Measurements from ENCODE around the gene CSRP3. TPM values are rescaled to one million over a fixed set of nuclear protein-coding genes. Genes with fewer than 3 reads are reported as not detected.

CSRP3 gene
- total RNA-seq, 2 donors from 2014 or later: 0.35 TPM; not detected in 1

DNA sequence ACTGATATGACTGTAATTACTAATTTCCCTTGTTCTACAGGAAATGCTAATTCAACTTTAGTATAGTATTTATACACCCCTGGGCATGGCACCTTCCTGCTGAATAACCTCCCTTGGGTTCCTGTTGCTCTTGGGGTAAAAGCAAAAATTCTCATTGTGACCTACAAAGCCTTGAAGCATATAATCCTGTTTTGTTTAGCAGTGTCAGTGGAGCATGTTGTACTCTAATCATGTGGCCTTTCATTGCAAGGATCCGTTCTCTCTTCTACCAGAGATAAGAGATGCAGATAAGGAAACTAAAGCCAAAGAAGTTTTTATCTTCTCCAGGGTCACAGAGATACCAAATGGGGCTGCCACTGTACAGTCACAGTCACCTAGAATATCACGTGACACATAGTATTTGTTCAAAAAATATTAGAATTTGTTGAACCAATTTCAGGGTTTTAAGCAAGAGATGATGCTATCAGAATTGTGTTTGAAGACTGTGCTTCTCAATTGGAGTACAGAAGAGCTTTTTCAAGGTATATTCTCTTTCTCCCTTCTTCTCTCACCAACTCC, 25.1 kb downstream of the CSRP3 start:
- no peak overlapping the region for H3K27ac ChIP-seq
- H3K4me3 ChIP-seq: no peak overlapping the region
- TF ChIP-seq, protein P1, sequence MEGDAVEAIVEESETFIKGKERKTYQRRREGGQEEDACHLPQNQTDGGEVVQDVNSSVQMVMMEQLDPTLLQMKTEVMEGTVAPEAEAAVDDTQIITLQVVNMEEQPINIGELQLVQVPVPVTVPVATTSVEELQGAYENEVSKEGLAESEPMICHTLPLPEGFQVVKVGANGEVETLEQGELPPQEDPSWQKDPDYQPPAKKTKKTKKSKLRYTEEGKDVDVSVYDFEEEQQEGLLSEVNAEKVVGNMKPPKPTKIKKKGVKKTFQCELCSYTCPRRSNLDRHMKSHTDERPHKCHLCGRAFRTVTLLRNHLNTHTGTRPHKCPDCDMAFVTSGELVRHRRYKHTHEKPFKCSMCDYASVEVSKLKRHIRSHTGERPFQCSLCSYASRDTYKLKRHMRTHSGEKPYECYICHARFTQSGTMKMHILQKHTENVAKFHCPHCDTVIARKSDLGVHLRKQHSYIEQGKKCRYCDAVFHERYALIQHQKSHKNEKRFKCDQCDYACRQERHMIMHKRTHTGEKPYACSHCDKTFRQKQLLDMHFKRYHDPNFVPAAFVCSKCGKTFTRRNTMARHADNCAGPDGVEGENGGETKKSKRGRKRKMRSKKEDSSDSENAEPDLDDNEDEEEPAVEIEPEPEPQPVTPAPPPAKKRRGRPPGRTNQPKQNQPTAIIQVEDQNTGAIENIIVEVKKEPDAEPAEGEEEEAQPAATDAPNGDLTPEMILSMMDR (IDR thresholded peaks at IDR 0.05): no peak
- H3K4me1 ChIP-seq: no peaks in the 10 kb centered on the region
- no peaks in the 10 kb centered on the region for H3K9me3 ChIP-seq
- no peaks in the 10 kb centered on the region for H3K27me3 ChIP-seq
- no peaks in the 10 kb centered on the region for H3K36me3 ChIP-seq
- no peak for DNase-seq
- intact Hi-C loops (cut with DNase I): no loop called here
- no peak overlapping the region for H3K9ac ChIP-seq (ENCODE audit: low read depth in 2 of 2, low read length in 2 of 2)

DNA sequence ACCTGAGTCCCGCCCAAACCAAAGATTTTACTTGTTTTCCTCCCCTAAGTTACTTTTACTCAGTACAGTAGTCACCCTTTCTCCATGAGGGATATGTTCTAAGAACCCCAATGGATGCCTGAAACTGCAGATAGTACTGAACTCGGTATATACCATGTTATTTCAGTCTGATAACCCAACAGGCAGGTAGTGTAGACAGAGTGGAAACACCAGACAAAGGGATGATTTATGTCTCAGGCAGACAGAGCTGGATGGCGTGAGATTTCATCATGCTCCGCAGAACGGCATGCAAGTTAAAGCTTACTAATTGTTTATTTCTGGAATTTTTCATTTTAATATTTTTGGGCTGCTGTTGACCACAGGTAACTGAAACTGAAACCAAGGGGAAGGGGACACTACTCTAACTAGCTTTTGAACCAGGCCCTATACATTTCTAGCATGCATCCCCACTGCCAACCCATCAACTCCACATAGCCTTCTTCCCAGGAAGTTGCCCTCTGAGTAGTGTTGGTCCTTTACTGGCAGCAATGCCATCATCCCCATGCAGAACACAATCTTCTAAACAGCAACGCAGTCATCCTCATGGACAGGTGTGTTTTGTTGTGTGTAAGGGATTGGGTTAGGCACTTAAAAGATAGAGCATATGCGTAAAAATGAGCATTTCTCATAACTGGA, 27.7 kb downstream of the CSRP3 start:
- no peak for DNase-seq
- TF ChIP-seq, protein P1 (IDR thresholded peaks at IDR 0.05): no peak
- intact Hi-C loops (cut with DNase I): no loop called here
- H3K4me1 ChIP-seq: no peaks in the 10 kb centered on the region
- no peaks in the 10 kb centered on the region for H3K9me3 ChIP-seq
- no peak overlapping the region for H3K4me3 ChIP-seq
- no peaks in the 10 kb centered on the region for H3K27me3 ChIP-seq
- no peak overlapping the region for H3K27ac ChIP-seq
- no peak overlapping the region for H3K9ac ChIP-seq (ENCODE audit: low read depth in 2 of 2, low read length in 2 of 2)
- no peaks in the 10 kb centered on the region for H3K36me3 ChIP-seq

DNA sequence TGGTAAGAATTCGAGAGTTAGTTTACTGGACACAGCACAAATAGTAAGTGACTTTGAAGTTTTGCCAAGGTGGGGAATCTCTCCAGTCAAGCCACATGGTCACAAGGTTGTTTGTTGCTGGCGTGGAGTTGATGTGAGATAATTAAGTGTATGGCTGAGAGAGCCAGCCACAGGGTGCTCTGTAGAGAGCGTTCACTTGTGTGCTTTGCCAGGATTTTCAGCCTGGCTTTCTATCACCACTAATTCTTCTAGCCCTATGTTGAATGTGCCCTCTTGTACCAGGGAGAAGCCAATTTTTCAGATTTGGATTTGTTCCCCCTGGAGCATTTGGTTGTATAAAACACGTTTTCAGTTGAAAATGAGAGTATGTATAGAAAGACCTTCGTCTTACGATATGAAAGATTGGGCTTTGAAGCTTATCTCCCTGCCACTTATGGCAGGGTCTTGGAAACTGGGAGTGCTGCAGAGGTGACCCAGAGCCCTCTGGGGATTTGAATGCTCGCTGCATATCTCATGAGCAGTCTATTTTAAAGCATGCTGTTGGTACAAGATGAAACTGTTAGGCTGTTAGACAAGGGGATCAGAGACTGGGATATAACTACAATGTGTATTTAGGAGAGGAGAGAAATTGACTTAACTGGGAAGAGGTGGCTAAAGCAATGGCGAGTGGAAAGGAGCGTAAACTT, 28.6 kb downstream of the CSRP3 start:
- TF ChIP-seq, protein P1 (IDR thresholded peaks at IDR 0.05): no peak
- no peaks in the 10 kb centered on the region for H3K4me1 ChIP-seq
- no peaks in the 10 kb centered on the region for H3K9me3 ChIP-seq
- no peak overlapping the region for H3K4me3 ChIP-seq
- intact Hi-C loops (cut with DNase I): no loop called here
- no peak overlapping the region for H3K9ac ChIP-seq (ENCODE audit: low read depth in 2 of 2, low read length in 2 of 2)
- no peaks in the 10 kb centered on the region for H3K27me3 ChIP-seq
- H3K27ac ChIP-seq: no peak overlapping the region
- no peak for DNase-seq
- no peaks in the 10 kb centered on the region for H3K36me3 ChIP-seq

DNA sequence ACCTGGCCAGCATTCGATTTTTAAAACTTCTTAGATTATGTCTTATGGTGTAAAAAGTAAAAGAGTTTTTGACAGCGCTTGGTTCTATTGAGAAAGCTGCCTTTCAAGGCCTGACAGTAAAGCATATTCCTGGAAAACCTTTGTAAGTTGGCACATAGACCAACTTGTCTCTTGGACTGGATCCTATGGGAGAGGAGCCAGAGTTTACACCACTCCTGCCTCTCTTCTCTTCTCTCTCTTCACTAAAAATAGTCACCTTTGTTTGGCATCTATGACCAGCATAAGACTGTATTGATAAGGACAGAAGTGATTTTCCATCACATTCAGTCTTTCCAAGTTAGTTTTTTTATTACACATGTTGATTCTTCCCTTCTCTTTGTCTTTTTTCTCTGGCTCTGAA, 33.7 kb downstream of the CSRP3 start:
- Histone ChIP-seq H3K27ac (no peak overlapping the region), H3K27me3 (no peaks in the 10 kb centered on the region), H3K4me1 (no peaks in the 10 kb centered on the region), H3K36me3 (no peaks in the 10 kb centered on the region), H3K4me3 (no peak overlapping the region), H3K9ac (ENCODE audit: low read depth in 2 of 2, low read length in 2 of 2) (no peak overlapping the region), H3K9me3 (no peaks in the 10 kb centered on the region)
- TF ChIP-seq, protein P1 (IDR thresholded peaks at IDR 0.05): no peak
- intact Hi-C loops (cut with DNase I): no loop called here
- no peak for DNase-seq

DNA sequence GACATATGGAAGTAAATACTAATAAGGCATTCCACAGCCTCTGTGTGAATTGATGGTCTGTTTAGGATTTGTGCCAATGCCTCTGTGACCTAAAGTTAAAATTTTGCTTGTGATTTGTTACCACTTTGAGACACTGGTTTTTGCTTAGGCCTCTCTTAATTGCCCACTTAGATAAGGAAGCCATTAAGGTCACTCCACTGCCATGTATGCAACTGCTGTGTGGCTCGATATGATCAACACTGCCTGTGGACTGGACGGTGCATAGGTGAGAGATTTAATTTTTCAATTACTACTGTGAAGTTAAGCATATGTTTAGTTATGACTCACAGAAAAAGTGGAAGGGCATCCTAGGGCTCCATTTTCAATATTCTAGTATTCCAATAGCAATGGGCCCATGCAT, 36.9 kb downstream of the CSRP3 start:
- DNase-seq: no peak
- Histone ChIP-seq H3K9me3 (no peaks in the 10 kb centered on the region), H3K4me1 (no peaks in the 10 kb centered on the region), H3K27ac (no peak overlapping the region), H3K9ac (ENCODE audit: low read depth in 2 of 2, low read length in 2 of 2) (no peak overlapping the region), H3K27me3 (no peaks in the 10 kb centered on the region), H3K4me3 (no peak overlapping the region), H3K36me3 (no peaks in the 10 kb centered on the region)
- intact Hi-C loops (cut with DNase I): no loop called here
- TF ChIP-seq, protein P1 (IDR thresholded peaks at IDR 0.05): no peak
